ENCODE measurements around the gene TRAF7.
A peak's percentile ranks its signal among the peaks of the same experiment; 100 is the strongest.
"Not testable (repeated sequence)": the region's sequence is repeated elsewhere in the genome, so short reads cannot be mapped to it uniquely, and the experiment has no call there.

The TRAF7 gene

DNA sequence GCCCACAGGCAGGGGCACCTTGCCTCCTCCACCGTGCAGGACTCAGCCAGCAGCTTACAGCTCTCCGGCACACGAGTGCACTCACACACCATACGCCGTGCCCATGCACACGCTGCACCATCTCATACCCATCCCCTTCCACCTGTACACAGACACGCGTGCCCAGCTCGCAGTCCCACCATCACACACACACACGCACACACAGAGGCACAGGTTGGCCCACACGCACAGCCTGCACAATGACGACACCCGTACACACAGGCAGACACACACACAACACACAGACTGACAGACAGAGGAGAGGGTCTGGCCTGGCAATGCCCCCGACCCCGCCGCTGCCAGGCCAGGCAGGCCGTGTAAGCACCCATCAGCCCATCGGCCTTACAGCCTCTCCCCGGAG, 28.8 kb downstream of the TRAF7 start:
- no peak for DNase-seq

DNA sequence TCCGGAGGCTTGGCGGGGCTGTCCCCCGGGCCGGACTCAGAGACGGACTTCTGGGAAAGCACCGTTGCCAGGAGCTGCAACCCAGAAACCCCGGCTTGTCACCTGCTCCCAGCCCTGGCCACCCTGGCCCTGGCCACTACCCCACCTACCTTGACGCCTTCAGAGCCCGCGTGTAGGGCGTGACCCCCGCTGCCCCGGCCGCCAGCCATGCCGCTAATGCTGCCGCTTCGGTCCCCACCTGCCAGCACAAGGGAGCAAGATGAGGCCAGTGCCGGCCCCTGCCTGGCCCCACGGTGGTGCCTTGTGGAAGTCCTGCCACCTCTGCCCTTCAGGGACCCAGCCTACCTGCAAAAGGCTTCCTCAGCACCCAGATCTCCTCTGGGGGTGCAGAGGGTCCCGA, 29.4 kb downstream of the TRAF7 start:
- DNase-seq, result no peak

DNA sequence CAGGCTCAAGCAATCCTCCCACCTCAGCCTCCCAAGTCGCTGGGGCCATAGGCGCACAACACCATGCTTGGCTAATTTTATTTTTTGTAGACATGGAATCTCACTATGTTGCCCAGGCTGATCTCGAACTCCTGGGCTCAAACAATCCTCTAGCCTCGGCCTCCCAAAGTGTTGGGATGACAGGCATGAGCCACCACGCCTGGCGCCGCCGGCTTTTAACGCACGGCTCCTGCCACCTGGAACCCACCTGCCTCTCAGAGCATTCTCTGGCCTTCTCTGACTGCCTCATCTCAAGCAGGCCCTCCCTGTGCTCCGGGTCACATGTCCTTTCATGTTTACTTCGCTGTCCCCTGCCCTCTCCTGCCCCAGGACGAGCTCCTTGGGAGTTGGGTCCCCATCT, 30.5 kb downstream of the TRAF7 start:
- no peak for DNase-seq

DNA sequence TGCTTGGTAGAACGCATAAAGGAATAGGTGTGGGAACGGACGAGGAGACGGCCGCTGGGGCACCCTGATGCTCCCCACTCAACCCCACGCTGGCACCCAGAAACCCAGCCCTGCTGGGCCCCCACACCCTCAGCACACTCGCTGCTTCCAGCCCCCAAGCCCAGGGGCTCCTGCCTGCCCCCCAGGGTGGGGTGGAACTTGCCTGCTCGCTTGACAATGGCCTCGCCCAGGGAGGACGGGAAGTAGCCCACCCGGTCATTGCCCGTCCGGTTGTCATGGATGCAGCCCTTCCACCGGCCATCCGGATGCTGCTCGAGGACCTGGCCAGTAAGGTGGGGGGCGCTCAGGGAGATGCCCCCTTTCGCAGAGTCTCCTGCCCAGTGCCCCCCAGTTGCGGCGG, 30.9 kb downstream of the TRAF7 start:
- DNase-seq, result no peak

DNA sequence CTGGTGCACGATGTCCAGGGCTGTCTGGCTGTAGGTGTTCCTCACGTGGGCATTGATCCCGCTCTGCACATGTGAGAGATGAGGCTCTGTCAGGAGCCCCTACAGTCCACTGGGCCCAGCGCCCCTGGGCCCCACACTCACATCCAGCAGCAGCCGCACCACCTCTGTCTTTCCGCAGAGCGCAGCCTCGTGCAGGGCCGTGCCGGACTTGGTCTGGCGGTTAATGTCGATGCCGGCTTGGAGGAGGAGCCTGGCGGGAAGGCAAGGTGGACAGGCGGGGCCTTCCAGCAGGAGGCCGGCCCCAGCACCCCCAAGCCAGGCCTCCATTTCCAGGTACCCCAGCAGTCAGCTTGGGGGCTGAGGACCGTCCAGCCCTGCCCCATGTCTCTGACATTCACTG, 31.6 kb downstream of the TRAF7 start:
- DNase-seq, result no peak

DNA sequence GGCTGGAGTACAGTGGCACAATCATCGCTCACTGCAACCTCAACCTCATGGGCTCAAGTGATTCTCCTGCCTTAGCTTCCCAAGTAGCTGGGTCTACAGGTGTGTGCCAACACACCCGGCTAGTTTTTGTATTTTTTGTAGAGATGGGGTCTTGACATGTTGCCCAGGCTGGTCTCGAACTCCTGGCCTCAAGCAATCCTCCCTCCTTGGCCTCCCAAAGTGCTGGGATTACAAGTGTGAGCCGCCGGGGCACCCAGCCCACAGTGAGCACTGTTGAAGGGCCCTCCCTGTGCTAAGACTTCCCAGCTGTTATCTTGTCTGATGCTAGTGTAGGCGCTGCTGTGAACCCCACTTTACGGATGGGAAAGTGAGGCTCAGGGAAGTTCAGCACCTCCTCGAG, 32.8 kb downstream of the TRAF7 start:
- DNase-seq, result no peak

DNA sequence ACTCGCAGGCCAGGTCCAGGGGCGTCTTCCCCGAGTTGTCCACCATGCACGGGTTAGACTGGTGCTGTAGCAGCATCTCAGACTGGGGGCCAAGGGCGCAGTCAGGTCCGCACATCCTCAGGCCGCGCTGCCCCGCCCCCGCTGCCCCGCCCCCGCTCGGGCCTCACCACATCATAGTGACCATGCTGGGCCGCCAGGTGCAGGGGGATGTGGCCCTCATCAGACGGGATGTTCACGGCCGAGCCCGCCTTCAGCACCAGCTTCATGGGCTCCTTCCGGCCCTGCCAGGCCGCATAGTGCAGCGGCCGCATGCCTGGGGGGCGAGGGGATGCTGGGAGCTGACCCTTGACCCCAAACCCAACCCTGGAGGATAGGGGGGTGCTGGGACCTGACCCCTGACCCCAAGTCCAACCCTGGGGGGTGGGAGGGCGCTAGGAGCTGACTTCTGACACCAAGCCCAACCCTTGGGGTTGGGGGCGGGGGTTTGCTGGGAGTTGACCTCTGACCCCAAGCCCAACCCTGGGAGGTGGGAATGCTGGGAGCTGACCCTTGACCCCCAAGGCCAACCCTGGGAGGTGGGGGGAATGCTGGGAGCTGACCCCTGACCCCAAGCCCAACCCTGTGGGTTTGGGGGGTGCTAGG, 33.8 kb downstream of the TRAF7 start:
- no peak for DNase-seq

DNA sequence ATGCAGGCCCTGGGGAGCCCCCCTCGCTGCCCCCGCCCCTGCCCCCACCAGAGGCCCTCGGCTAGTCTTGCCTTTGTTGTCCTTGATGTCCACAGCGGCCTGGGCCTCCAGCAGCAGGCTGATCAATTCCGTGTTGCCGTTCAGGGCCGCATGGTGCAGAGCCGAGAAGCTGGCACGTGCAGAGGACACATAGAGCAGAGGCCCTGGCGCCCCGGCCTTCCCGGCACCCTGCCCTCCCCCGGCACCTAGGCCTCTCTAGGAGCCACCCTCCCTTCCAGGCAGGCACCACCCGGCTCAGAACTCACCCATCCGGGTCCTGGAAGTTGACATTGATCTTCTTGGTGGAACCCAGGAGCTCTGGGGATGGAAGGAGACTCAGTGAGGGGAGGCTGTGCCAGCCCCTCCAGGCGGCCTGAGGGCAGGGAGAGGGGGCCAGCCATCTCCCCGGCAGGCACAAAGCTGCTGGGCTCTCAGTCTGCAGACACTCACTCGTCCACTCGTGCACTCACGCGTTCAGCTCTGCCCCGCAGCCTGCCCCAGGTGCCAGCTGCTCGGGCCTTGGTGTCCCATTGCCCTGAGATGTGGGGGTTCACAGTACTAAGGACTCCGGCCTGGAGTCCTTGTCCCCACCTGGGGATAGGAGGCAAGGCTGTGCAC, 34.5 kb downstream of the TRAF7 start:
- no peak for DNase-seq

DNA sequence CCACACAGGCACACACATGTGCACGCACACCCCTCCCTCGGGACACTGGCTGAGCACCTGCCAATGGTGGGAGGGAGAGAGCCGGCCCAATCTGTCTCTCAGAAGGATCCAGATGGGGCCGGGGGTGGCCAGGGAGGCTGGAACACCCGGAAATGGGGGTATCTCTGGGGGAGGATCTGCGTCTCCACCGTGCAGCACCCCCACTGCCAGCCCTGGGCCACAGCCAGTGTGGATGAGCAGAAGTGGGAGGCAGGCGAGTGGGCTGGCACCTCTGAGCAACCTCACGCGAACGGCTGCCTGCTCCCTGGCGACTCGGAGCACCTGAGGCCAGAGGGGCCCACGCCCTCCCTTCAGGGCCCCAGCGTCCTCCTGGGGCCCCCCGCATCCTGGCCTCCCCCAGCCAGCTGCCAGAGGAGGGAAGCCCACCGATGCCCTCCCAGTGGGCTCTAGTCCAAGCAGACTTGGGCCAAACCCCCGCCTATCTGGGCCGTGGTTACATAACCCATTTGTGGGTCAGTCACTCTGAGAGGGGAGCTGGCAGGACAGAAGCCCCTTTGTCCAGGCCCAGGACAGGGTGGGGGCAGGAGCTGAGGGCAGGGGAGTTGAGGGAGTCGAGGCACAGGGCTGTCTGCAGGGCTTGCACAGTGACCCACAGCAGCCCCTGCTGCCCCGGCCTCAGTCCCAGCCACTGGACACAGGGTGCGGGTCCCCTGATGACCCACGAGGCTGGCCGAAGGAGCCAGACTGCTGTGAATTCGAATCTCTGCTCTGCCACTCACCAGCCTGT, 35.3 kb downstream of the TRAF7 start:
- no peak for DNase-seq

DNA sequence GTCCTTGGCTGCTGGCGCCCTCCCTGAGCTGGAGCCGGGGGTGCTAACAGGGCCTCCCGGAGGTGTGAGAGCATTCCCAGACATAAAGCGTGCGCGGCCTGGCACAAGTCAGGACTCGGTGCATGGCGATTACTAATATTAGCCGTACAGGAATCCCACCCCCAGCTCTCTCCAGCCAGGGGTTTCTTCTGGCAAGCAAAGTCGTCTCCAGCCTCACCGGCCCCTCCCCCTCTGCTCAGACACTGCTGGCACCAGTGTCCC, 35.8 kb downstream of the TRAF7 start:
- DNase-seq, result no peak

DNA sequence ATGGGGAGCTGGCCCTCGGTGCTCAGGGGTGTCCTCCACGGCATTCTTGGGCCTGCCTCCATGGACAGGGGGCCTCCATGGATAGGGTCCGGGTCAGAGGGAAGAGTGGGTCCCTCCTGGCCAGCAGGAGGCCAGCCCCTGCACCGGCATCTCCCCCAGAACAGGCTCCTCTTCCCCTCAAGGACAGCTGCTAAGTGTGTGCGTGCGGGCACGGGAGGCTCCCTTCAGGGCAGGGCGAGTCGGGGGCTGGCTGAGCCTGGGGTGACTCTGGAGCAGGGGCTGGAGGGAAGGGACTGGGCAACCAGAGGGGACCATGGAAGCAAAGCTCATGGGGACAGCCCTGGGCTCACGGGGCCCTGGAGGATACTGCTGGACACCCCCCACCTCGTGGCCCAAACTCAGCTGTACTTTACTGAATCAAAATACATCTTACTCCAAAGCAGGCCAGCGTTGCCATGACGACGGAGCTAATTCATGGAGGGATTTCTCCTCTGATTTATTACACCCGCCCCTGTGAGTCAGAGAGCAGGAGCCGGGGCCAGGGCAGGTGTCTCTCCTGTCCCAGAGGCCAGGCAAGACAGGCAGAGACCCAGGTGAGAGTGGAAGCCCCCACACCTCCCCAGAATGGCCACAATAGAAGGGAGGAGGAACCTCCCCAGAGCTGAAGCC, 38.7 kb downstream of the TRAF7 start:
- no peak for DNase-seq

DNA sequence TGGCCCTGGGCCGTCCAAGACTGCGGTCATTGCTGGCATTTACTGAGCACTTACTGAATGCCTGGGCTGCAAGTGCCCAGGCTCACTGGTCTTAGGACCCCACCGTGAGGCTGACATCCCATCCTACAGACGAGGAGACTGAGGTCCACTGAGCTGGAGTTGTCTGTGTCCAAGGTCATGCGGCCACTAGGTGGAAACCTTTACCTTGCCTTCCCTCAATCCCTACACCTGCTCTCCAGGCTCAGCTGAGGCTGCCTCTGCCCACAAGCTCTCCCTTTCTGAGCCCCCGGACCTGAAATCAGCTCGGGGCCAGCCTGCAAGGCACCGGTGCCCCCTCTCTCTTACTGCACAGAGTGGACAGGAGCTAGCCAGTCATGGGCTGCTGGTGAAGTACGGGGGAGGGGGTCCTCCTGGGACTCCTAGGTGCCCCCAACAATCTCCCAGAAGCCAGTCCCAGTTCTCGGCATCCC, 39.3 kb downstream of the TRAF7 start:
- peak; percentile 46 for DNase-seq

DNA sequence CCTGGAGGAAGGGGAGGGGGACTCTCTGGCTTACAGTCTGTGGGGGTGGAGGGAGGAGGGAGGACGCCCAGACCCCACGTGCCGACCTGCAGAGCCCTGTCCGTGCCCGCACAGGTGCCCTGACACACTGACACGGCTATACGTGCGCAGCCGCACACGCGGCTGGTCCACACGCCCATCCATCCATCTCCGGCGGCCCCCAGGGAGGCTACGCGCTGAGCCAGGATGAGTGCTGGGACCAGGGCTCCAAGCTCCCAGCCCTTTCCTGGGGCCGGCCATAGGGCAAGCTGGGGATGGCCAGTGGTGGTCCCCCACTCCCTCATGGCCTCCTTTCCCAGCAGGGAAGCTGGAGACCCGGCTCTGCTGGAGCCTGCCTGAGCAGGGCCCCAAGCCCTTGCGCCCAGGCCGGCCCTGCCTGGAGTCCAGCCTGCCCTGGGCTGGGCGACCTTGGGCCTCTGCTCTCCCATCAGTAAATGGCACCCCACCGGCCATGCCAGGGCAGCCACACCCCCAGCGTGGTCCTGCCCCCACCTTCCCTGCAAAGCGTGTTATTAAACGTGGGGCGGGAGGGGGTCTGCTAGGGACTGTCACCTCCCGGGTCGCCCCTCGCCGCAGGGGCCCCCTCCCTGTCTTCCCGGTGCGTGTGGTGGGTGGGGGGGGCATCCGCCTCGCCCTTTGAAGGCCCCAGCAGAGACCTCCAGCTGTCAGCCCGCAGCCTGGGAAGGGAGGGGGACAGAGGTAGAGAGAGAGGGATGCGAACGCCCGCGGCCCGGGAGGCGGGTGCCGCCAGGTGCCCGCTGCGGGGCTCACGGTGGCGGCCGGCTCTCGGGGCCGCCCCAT, 40.0 kb downstream of the TRAF7 start:
- no peak for DNase-seq

DNA sequence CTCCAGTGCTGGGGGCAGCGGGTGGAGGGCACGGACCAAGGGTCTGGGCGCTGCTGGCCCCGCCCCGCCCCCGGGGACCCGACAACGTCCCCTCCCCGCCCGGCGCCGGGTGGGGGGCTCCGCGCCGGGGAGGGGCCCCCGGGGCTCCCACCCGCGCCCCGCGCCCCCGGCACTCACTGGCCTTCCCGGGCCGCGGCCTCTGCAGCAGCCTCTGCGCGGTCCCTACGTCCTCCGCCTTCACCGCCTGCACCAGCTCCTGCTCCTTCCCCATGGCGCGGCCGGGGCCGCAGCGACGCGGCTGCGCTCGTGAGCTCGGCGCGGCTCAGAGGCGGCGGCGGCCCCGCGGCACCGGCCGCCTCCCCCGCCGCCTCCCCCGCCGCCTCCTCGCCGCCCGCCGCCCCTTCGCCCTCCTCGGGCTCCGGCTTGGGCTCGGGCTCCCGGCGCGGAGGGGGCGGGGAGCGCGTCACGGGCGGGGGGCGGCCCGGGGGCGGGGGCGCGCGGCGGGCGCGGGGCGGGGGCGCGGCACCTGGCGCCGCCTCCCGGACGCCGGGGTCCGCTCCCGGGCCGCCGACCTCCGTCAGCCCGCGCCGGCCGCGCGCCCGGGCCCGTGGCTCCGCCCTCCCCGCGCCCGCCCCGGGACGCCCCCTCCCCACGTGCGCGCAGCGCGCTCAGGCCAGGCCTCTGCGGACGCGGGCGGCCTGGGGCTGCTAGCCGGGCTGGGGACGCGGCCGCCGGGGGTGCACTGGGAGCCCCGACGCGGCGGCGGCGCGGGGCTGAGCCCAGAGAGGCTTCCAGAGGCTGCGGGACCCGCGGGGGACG, 40.8 kb downstream of the TRAF7 start, which contains the start of gene CASKIN1:
TSS of gene CASKIN1 (minus strand) at position 444 of the 819 bp plus-strand sequence. CDS start at position 271, 173 bp downstream.
- DNase-seq, result no peak

DNA sequence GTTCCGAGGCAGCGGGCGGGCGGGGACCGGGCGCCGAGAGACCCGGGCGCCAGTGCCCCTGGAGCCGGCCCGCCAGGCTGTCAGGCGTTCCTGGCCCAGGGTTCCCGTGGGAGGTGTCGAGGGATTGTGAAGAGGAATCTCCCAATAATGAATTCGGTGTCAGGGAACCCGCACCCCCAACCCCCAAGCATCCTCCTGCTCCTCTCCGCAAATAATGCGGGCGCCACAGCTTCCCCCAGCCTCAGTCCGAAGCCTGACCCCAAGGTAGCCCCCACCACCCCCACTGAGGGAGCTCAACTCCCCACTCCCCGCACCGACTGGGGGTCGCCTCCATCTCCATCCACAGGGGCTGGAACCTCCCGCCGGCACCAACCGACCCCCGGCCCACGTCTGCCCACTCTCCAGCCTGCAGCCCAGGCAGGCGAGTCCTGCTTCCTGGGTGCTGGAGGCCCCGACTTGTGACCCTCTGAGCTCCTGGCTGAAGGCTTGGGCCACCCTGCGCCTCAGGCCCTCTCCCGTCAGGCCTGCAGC, 41.5 kb downstream of the TRAF7 start:
- no peak for DNase-seq

DNA sequence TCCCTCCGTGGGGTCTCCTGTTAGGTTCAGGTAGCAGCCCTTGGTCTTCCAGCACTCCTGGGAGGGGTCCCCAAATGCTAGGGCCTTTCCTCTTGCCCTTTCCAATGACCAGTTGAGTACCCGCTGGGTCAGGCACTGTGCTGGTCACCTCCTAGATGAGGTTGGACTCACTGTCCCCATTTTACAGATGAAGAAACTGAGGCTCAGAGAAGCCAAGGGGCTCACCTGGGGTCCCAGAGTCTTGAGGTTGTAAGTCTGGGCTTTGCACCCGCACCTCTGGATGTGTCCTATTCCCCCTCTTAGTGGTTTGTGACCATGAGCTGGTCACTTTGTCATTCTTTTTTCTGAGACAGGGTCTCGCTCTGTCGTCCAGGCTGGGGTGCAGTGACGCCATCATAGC, 42.2 kb downstream of the TRAF7 start:
- DNase-seq, result no peak

DNA sequence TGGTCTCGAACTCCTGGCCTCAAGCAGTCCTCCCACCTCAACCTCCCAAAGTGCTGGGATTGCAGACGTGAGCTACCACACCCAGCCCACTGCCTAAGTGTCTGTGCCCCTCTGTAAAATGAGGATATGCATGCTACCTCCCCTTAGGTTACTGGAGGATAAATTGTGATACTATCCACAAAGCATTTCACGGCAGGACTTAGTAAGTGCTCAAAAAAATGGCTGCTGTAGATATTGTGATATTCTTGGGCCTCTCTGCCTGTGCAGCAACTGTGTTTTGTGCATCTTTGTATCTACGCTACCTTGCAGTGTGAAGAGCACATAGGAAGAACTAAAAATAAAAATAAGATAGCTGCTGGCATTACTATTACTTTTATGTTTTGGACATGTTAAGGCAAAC, 42.7 kb downstream of the TRAF7 start:
- DNase-seq, result no peak

DNA sequence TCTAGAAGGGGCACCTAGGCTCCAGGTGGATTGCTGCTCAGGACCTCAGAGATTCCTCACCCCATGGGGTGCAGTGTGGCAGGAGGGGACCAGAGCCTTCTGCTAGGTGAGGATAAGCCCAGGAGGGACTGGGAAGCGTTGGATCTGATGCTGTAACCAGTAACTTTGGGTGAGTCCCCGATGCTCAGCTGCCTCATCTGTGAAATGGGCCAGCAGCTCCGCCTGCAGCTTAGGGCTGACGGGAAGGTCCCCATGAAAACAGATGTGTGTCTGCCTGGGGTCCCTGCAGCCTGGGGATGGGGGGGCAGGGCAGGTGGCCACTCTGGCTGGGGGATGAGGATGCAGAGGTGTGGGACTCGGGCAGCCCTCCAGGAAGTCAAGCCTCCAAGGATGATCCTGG, 43.5 kb downstream of the TRAF7 start:
- DNase-seq, result no peak

DNA sequence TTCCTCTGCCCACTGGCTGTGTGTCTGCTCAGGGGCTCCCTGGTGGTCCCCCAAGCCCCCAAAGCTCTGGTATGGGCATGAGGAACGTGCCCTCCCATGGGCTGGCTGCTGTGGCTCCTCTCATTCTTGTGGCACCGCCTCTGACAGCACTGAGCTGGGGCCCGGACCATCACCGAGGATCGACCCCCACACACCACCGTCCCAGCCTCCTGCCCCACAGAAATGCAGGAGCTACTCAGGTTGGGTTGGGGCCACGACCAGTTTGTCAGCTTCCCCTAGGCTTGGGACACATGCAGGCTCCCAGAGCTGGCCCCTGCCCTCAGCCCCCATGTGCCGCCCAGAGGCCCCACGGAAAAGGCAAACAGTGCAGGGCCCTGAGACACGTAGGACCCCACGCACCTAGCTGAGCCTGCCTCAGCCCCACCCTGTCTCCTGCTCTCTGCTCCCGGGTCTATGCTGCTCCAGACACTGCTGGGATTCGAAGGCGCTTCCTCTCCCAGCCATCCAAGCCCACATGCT, 44.1 kb downstream of the TRAF7 start:
- no peak for DNase-seq

DNA sequence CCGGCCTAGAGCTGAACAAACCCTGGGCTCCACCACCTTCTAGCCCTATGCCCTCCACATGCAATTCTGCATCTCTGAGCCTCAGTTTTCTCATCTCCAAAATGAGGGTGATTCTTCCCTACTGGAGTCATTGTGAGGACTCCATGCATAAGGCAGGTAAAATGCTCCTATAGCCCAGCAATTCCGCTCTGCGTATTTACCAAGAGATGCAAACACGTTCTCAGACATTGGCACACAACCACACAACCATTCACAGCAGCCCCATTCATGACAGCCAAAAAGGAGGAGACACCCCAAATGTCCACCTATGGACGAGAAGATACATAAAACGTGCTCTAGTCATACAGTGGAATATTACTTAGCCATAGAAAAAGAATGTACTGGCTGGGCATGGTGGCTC, 44.7 kb downstream of the TRAF7 start:
- no peak for DNase-seq

DNA sequence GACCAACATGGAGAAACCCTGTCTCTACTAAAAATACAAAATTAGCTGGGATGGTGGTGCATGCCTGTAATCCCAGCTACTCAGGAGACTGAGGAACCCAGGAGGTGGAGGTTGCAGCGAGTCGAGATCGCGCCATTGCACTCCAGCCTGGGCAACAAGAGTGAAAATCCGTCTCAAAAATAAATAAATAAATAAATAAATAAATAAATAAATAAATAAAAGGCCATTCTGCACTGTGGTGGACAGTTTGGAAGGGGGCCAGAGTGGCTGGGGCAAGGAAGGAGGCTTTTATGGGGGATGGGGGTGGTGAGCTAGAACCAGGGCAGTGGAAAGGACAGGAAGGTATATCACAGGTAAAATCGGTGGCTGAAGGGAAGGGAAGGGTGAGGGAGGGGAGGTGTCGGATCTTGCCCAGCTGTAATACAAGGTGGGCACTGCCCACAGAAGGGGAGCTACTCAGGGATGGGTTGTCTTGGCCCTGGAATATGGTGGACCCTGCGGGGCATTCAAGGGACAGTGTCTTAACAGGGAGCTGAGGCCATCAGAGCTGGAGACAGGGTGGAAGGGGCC, 47.6 kb downstream of the TRAF7 start:
- not testable (repeated sequence) for DNase-seq

Data from stimulated activated CD4-positive, alpha-beta T cell treated with anti-CD3 and anti-CD28 coated beads, Interleukin-4, amount 100 ng/mL, for 24 hours (primary cell).